IPS-NIHi11 (cell line): ENCODE results near the gene ZNF205.

Source experiments
- DNase-seq: peaks from one replicate; pipeline ENCODE4 v3.0.0; 2012; ENCODE audit warnings: mixed read lengths, low spot score

The ZNF205 gene

GRCh38 chr16:3101018-3101840, 11.2 kb upstream of the ZNF205 start:
- DNase-seq, result no peak

- peak; percentile 39 for DNase-seq
Observed at GRCh38 chr16:3101841-3102470, 10.4 kb upstream of the ZNF205 start.

- DNase-seq, result peak; percentile 96
Observed at GRCh38 chr16:3106205-3106928, 6.0 kb upstream of the ZNF205 start.

GRCh38 chr16:3112881-3113574, 642 bp downstream of the ZNF205 start:
- no peak for DNase-seq

DNA sequence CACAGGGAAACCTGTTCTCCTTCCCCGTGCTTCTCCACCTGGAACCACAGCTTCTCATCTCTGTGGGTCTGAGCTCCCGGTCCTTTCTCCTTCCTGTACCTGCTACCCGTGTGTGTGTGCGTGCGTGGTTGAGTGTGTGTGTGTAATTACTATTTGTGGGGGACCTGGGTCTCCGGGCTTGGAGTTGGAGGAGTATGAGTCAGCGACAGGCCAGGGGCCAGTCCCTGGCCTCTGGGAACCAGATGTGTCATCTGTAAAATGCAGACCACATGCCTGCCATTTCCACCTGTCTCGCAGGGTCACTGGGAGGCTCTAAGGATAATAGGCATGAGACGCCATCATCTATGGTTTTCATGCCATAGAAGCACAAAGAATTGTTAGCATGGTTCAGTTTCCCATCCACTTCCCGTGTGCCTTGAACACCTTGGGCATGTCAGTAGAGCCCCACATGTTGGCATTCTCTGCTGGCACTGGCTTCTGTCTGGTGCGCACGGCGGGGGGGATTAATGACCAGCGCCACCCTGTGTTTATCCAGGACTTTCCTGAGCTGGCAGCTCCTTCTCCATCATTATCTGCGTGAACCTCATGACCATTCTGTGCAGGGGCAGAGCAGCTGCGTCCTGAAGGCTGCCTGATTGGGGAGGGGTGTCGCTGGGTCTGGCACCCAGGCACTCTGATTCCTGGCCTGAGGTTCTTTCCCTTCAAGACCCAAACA, 1.5 kb downstream of the ZNF205 start:
- DNase-seq, result no peak

GRCh38 chr16:3115003-3115402, 2.6 kb downstream of the ZNF205 start:
- DNase-seq, result no peak

DNA sequence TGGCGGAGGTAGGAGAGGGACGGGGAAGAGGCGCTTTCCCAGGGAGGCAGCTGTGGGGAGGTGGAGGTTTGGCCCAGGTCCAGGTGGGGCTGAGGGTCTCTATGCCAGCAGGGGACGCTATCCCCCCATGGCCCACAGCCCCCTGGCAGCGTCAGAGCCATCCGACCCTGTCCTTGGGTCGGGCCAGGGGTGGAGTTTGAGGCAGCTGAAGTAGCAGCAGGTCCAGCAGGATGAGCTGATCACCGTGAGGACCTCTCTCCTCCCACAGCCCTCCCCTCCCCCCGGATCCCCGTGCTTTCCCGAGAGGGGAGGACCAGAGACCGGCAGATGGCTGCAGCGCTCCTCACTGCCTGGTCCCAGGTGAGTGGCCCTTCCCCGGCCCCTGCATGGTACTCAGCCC, 3.2 kb downstream of the ZNF205 start:
- no peak for DNase-seq

DNA sequence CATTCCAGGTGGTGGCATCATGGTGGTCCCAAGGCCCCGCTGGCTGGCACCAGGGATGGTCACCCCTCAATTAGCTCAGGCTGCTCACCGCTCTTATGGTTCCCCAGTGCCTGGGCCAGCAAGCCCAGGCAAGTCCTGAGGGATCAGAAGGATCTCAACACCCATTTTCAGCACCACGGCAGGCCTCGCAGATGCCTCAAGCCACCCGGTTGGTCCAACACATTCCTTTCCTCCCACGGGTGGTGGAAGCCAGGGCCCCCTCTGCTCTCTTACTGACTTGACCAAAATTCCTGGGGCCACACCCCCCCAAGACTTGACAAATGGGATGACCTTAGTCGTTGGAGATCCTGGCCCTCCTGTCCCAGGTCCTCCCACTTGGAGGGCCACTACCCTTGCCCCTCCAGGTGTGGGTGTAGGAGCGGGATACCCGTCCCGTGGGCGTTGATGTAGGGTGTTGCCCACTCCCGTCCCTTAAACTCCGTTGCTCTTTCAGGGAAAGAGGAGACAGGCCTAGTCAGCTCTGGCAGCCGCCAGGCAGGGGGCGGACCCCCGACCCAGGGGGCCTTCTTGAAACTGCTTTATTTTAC, 5.9 kb downstream of the ZNF205 start:
- peak; percentile 2 for DNase-seq

- peak; percentile 5 for DNase-seq
Observed at GRCh38 chr16:3118846-3119245, 6.5 kb downstream of the ZNF205 start.

DNA sequence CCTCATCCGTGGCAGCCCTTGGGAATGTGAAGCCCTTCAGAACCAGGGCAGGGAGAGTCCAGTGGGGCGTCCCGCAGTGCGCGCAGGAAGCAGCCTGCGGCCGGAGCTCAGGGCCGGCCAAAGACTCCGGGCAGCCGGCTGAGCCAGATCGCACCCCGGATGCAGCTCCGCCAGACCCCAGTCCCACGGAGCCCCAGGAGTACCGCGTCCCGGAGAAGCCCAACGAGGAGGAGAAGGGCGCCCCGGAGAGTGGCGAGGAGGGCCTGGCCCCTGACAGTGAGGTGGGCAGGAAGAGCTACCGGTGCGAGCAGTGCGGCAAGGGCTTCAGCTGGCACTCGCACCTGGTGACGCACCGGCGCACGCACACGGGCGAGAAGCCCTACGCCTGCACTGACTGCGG, 6.9 kb downstream of the ZNF205 start:
- DNase-seq, result peak; percentile 6

DNA sequence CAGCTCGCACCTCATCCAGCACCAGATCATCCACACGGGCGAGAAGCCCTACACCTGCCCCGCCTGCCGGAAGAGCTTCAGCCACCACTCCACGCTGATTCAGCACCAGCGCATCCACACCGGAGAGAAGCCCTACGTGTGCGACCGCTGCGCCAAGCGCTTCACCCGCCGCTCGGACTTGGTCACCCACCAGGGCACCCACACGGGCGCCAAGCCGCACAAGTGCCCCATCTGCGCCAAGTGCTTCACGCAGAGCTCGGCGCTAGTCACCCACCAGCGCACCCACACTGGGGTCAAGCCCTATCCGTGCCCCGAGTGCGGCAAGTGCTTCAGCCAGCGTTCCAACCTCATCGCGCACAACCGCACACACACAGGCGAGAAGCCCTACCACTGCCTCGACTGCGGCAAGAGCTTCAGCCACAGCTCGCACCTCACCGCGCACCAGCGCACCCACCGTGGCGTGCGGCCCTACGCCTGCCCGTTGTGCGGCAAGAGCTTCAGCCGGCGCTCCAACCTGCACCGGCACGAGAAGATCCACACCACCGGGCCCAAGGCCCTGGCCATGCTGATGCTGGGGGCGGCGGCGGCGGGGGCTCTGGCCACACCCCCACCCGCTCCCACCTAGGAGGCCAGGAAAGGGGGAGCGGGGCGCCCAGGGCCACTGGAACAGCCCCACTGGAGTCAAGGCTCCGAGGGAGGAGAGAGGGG, 7.5 kb downstream of the ZNF205 start:
- peak; percentile 2 for DNase-seq

GRCh38 chr16:3120435-3120834, 8.0 kb downstream of the ZNF205 start:
- peak; percentile 2 for DNase-seq

DNA sequence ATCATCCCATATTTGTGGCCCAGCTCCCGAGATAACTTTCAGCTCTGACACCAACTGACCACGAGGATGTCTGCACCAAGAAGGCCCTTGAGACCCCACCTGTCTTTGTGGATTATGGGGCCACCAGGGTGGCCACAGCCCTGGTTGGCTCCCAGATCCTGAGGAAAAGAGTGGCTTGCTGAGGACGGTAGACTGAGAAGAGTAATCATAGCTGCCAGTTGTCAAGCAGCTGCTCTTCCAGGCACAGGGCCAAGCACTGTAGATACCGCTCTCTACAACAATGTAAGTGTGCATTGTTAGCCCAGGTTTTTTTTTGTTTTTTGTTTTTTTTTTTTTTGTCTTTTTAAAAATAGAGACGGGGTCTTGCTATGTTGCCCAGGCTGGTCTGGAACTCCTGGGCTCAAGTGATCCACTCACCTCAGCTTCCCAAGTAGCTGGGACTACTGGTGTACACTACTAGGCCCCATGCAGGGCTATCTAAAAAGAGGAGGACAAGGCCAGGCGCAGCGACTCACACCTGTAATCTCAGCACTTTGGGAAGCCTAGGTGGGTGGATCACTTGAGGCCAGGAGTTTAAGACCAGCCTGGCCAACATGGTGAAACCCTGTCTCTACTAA, 9.6 kb downstream of the ZNF205 start:
- no peak for DNase-seq

GRCh38 chr16:3122926-3123570, 10.7 kb downstream of the ZNF205 start:
- no peak for DNase-seq

DNA sequence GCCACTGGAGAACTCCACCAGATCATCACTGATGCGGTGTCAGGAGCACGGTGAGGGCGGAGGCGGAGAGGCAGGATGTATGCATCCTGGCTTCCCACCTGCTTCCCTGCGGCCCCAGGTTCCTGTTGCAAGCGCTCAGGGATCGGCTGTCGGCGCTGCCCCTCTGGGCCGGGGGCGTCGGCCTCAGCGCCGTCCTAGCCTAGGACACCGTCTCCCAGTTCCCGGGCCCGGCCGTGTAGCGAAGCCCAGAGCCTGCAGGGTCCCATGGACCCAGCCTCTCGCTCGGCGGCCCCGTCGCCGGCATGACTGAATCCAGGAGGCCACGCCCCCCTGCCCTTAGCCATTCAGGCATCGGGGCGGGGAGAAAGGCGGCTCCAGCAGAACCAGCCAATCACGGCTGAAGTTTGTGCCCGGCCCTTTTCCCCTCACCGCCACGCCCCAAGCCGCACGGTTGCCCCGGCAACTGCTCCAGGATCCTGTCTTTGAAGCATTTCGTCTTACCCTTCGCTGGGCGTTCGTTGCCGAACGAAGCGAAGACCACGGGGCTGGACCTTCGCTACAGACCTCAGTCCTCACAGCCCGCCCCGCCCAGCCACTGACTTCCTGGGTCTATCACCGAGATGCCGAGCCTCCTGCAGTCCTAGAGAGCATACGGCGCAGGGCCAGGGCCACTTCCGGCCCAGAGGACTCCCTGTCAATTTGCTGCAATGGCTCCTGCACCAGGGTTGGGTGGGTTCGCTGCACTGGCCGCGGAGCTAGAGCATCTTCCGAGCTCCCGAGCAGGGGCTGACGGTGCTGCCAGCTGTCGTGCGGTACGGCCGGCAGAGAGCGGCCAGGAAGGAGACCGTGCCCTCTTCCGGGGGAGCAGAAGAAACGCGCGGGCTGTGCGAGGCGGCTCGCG, 11.8 kb downstream of the ZNF205 start:
- peak; percentile 93 for DNase-seq

DNA sequence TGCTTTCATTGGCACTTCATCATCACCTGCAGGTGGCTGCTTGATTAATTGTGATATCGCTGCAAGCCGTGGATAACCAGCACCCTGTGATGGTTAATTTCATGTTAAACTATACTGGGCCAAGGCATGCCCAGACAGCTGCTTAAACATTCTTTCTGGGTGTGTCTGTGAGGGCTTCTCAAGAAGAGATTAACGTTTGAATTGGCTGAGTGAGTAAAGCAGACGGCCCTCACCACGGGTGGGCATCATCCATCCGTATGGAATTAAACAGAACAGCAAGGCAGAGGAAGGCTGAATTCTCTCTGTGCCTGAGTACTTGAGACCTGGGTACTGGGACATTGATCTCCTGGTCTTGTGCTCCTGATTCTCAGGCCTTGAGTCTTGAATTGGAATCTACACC, 15.4 kb downstream of the ZNF205 start:
- no peak for DNase-seq

DNA sequence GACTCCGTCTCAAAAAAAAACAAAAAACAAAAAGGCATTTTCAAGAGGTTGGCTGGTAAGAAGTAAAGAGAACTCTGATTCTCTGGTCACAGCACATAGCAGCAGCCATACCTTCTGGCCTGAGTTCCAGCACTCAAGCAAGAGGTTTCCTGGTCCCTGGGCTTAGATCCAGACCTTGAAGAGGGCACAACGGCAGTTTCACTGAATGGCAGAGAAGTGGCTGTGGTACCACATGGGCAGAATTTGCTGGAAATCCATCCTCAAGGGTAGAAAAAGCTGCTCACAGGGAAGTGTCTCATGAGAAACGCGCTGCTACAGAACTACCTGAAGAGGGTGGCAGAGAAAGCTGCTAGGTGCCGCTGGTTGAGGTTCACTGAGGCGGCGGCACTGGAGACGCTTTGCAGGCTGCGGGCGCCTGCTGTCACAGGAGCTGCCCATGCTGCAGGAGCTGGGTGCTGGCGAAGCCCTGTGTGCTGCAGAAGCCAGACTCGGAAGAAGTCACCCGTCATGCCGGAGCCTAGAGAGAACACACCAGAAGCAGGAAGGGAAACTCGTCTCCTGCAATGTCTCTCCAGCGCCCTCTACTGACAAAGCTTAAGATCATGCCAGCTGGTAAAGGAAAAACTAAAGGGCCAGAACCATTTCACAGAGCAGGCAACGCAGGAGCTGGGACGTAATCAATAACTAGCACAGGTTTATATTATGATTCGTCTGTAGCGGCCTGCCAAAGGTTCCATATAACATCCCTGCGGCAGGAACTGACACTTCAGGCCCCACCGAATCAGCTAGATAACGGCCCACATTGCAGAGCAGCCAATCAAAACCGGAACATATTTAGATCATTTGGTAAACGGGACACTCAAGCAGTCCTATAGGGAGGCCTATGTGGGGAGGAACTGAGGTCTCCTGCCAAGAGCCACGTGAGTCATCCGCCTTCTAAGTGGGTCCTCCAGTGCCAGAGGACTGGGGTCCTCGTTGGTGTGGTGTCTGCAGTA, 17.0 kb downstream of the ZNF205 start:
- DNase-seq, result peak; percentile 35
